ENCODE results near the gene LRRC71.

Gene LRRC71

GRCh38 chr1:156939786-156940334 is 19.4 kb downstream of the LRRC71 start:
- Histone ChIP-seq H3K36me3 (ENCODE audit: control insufficient read depth, insufficient read depth, low read length) (peaks cover 95% of the 10 kb centered on the region), H3K27ac (ENCODE audit: low read depth, low read length) (no peak overlapping the region), H3K4me1 (ENCODE audit: control insufficient read depth, insufficient read depth, low read length) (peaks cover 5% of the 10 kb centered on the region; the same call in 1 of the 2 replicates), H3K27me3 (ENCODE audit: control insufficient read depth, insufficient read depth, low read length) (no peaks in the 10 kb centered on the region), H3K4me3 (ENCODE audit: low read depth, low read length) (no peak overlapping the region), H3K9me3 (ENCODE audit: control insufficient read depth, insufficient read depth, low read depth, low read length) (no peaks in the 10 kb centered on the region), H3K9ac (ENCODE audit: low read length) (no peak overlapping the region)

- no peaks in the 10 kb centered on the region for H3K9me3 ChIP-seq (ENCODE audit: control insufficient read depth, insufficient read depth, low read depth, low read length)
- peaks cover 97% of the 10 kb centered on the region for H3K36me3 ChIP-seq (ENCODE audit: control insufficient read depth, insufficient read depth, low read length)
- no peak overlapping the region for H3K9ac ChIP-seq (ENCODE audit: low read length)
- no peaks in the 10 kb centered on the region for H3K4me1 ChIP-seq (ENCODE audit: control insufficient read depth, insufficient read depth, low read length)
- no peak overlapping the region for H3K27ac ChIP-seq (ENCODE audit: low read depth, low read length)
- H3K4me3 ChIP-seq (ENCODE audit: low read depth, low read length) = no peak overlapping the region
- H3K27me3 ChIP-seq (ENCODE audit: control insufficient read depth, insufficient read depth, low read length) = no peaks in the 10 kb centered on the region
These were observed 21.2 kb downstream of the LRRC71 start for GRCh38 chr1:156941675-156942074.

GRCh38 chr1:156942176-156942575 is 21.7 kb downstream of the LRRC71 start:
- no peaks in the 10 kb centered on the region for H3K27me3 ChIP-seq (ENCODE audit: control insufficient read depth, insufficient read depth, low read length)
- H3K9ac ChIP-seq (ENCODE audit: low read length) = no peak overlapping the region
- H3K36me3 ChIP-seq (ENCODE audit: control insufficient read depth, insufficient read depth, low read length) = peaks cover 97% of the 10 kb centered on the region
- H3K27ac ChIP-seq (ENCODE audit: low read depth, low read length) = no peak overlapping the region
- no peak overlapping the region for H3K4me3 ChIP-seq (ENCODE audit: low read depth, low read length)
- no peaks in the 10 kb centered on the region for H3K9me3 ChIP-seq (ENCODE audit: control insufficient read depth, insufficient read depth, low read depth, low read length)
- H3K4me1 ChIP-seq (ENCODE audit: control insufficient read depth, insufficient read depth, low read length) = no peaks in the 10 kb centered on the region

- Histone ChIP-seq H3K36me3 (ENCODE audit: control insufficient read depth, insufficient read depth, low read length) (peaks cover 97% of the 10 kb centered on the region), H3K4me3 (ENCODE audit: low read depth, low read length) (no peak overlapping the region), H3K4me1 (ENCODE audit: control insufficient read depth, insufficient read depth, low read length) (no peaks in the 10 kb centered on the region), H3K27ac (ENCODE audit: low read depth, low read length) (no peak overlapping the region), H3K9ac (ENCODE audit: low read length) (no peak overlapping the region), H3K27me3 (ENCODE audit: control insufficient read depth, insufficient read depth, low read length) (no peaks in the 10 kb centered on the region), H3K9me3 (ENCODE audit: control insufficient read depth, insufficient read depth, low read depth, low read length) (no peaks in the 10 kb centered on the region)
These were observed 22.1 kb downstream of the LRRC71 start for GRCh38 chr1:156942576-156942975.

- no peaks in the 10 kb centered on the region for H3K9me3 ChIP-seq (ENCODE audit: control insufficient read depth, insufficient read depth, low read depth, low read length)
- H3K27ac ChIP-seq (ENCODE audit: low read depth, low read length) = no peak overlapping the region
- peaks cover 97% of the 10 kb centered on the region for H3K36me3 ChIP-seq (ENCODE audit: control insufficient read depth, insufficient read depth, low read length)
- no peak overlapping the region for H3K9ac ChIP-seq (ENCODE audit: low read length)
- H3K4me1 ChIP-seq (ENCODE audit: control insufficient read depth, insufficient read depth, low read length) = no peaks in the 10 kb centered on the region
- H3K4me3 ChIP-seq (ENCODE audit: low read depth, low read length) = no peak overlapping the region
- H3K27me3 ChIP-seq (ENCODE audit: control insufficient read depth, insufficient read depth, low read length) = no peaks in the 10 kb centered on the region
These were observed 23.3 kb downstream of the LRRC71 start for GRCh38 chr1:156943756-156944155.

GRCh38 chr1:156944268-156944667 is 23.8 kb downstream of the LRRC71 start:
- Histone ChIP-seq H3K9me3 (ENCODE audit: control insufficient read depth, insufficient read depth, low read depth, low read length) (no peaks in the 10 kb centered on the region), H3K4me1 (ENCODE audit: control insufficient read depth, insufficient read depth, low read length) (no peaks in the 10 kb centered on the region; the same call in 1 of the 2 replicates), H3K9ac (ENCODE audit: low read length) (no peak overlapping the region), H3K4me3 (ENCODE audit: low read depth, low read length) (no peak overlapping the region), H3K27me3 (ENCODE audit: control insufficient read depth, insufficient read depth, low read length) (no peaks in the 10 kb centered on the region), H3K36me3 (ENCODE audit: control insufficient read depth, insufficient read depth, low read length) (peaks cover 93% of the 10 kb centered on the region), H3K27ac (ENCODE audit: low read depth, low read length) (no peak overlapping the region)

- Histone ChIP-seq H3K4me3 (ENCODE audit: low read depth, low read length) (no peak overlapping the region), H3K4me1 (ENCODE audit: control insufficient read depth, insufficient read depth, low read length) (no peaks in the 10 kb centered on the region; the same call in 1 of the 2 replicates), H3K27ac (ENCODE audit: low read depth, low read length) (no peak overlapping the region), H3K9me3 (ENCODE audit: control insufficient read depth, insufficient read depth, low read depth, low read length) (no peaks in the 10 kb centered on the region), H3K27me3 (ENCODE audit: control insufficient read depth, insufficient read depth, low read length) (no peaks in the 10 kb centered on the region), H3K36me3 (ENCODE audit: control insufficient read depth, insufficient read depth, low read length) (peaks cover 93% of the 10 kb centered on the region), H3K9ac (ENCODE audit: low read length) (no peak overlapping the region)
These were observed 24.4 kb downstream of the LRRC71 start for GRCh38 chr1:156944848-156945247.

GRCh38 chr1:156945881-156946661 is 25.6 kb downstream of the LRRC71 start:
- H3K27me3 ChIP-seq (ENCODE audit: control insufficient read depth, insufficient read depth, low read length) = no peaks in the 10 kb centered on the region

GRCh38 chr1:156947127-156947526 is 26.7 kb downstream of the LRRC71 start:
- Histone ChIP-seq H3K27me3 (ENCODE audit: control insufficient read depth, insufficient read depth, low read length) (no peaks in the 10 kb centered on the region), H3K36me3 (ENCODE audit: control insufficient read depth, insufficient read depth, low read length) (peaks cover 91% of the 10 kb centered on the region), H3K9ac (ENCODE audit: low read length) (no peak overlapping the region), H3K4me3 (ENCODE audit: low read depth, low read length) (no peak overlapping the region), H3K27ac (ENCODE audit: low read depth, low read length) (no peak overlapping the region), H3K9me3 (ENCODE audit: control insufficient read depth, insufficient read depth, low read depth, low read length) (no peaks in the 10 kb centered on the region), H3K4me1 (ENCODE audit: control insufficient read depth, insufficient read depth, low read length) (no peaks in the 10 kb centered on the region; the same call in 1 of the 2 replicates)

More at GRCh38 chr1:156945881-156946661, 25.6 kb downstream of the LRRC71 start:
- Histone ChIP-seq H3K27ac (ENCODE audit: low read depth, low read length) (no peak overlapping the region), H3K4me3 (ENCODE audit: low read depth, low read length) (no peak overlapping the region), H3K9me3 (ENCODE audit: control insufficient read depth, insufficient read depth, low read depth, low read length) (no peaks in the 10 kb centered on the region), H3K9ac (ENCODE audit: low read length) (no peak overlapping the region), H3K36me3 (ENCODE audit: control insufficient read depth, insufficient read depth, low read length) (peaks cover 93% of the 10 kb centered on the region), H3K4me1 (ENCODE audit: control insufficient read depth, insufficient read depth, low read length) (no peaks in the 10 kb centered on the region; the same call in 1 of the 2 replicates)

- no peaks in the 10 kb centered on the region for H3K27me3 ChIP-seq (ENCODE audit: control insufficient read depth, insufficient read depth, low read length)
- no peak overlapping the region for H3K9ac ChIP-seq (ENCODE audit: low read length)
- H3K36me3 ChIP-seq (ENCODE audit: control insufficient read depth, insufficient read depth, low read length) = peaks cover 92% of the 10 kb centered on the region
- H3K27ac ChIP-seq (ENCODE audit: low read depth, low read length) = no peak overlapping the region
- H3K4me3 ChIP-seq (ENCODE audit: low read depth, low read length) = no peak overlapping the region
- H3K9me3 ChIP-seq (ENCODE audit: control insufficient read depth, insufficient read depth, low read depth, low read length) = no peaks in the 10 kb centered on the region
- H3K4me1 ChIP-seq (ENCODE audit: control insufficient read depth, insufficient read depth, low read length) = no peaks in the 10 kb centered on the region; the same call in 1 of the 2 replicates
These were observed 27.5 kb downstream of the LRRC71 start for GRCh38 chr1:156947818-156948525.

- Histone ChIP-seq H3K36me3 (ENCODE audit: control insufficient read depth, insufficient read depth, low read length) (peaks cover 89% of the 10 kb centered on the region), H3K27me3 (ENCODE audit: control insufficient read depth, insufficient read depth, low read length) (no peaks in the 10 kb centered on the region)
These were observed 28.3 kb downstream of the LRRC71 start for GRCh38 chr1:156948708-156949107.

More at GRCh38 chr1:156948708-156949107, 28.3 kb downstream of the LRRC71 start:
- Histone ChIP-seq H3K27ac (ENCODE audit: low read depth, low read length) (no peak overlapping the region), H3K4me3 (ENCODE audit: low read depth, low read length) (no peak overlapping the region), H3K9ac (ENCODE audit: low read length) (no peak overlapping the region), H3K4me1 (ENCODE audit: control insufficient read depth, insufficient read depth, low read length) (no peaks in the 10 kb centered on the region; the same call in 1 of the 2 replicates), H3K9me3 (ENCODE audit: control insufficient read depth, insufficient read depth, low read depth, low read length) (no peaks in the 10 kb centered on the region)

Data from HUES6 (cell line).